Spleen (tissue), 11 donors: ENCODE measurements around the gene PITPNM1. TPM values are rescaled to one million over a fixed set of nuclear protein-coding genes. Genes with fewer than 3 reads are reported as not detected.
A peak's percentile ranks its signal among the peaks of the same experiment; 100 is the strongest.

Experiments used
- DNase-seq: peaks from one replicate; pipeline ENCODE4 v3.0.0-alpha.2; 2020
- H3K27ac ChIP-seq, 8 donors: fragments of 200-600 bp; sonication (generic) in 7 of 8; 1 replicate in 4 of 8; 2 replicates in 4 of 8; pipeline versions ENCODE4 v1.5.0 to v1.8.0; 2016 to 2021; ENCODE audit warnings: inconsistent platforms in 4 of 8, mild to moderate bottlenecking in 4 of 8, moderate library complexity in 1 of 8
- H3K27me3 ChIP-seq, 7 donors: fragments of 200-600 bp; sonication (generic) in 6 of 7; replicated peaks in 1 of 7; 1 replicate in 4 of 7; 2 replicates in 3 of 7; pipeline versions ENCODE4 v1.5.0 to v1.8.0; 2016 to 2021; ENCODE audit warnings: inconsistent platforms in 3 of 7, mild to moderate bottlenecking in 1 of 7
- H3K36me3 ChIP-seq, 6 donors: fragments of 200-600 bp; sonication (generic) in 5 of 6; 1 replicate in 4 of 6; 2 replicates in 2 of 6; pipeline versions ENCODE4 v1.5.0 to v1.8.0; 2016 to 2021; ENCODE audit warnings: inconsistent platforms in 2 of 6
- H3K4me1 ChIP-seq, 6 donors: fragments of 200-600 bp; sonication (generic) in 5 of 6; 1 replicate in 3 of 6; 2 replicates in 3 of 6; pipeline versions ENCODE4 v1.5.0 to v1.8.0; 2016 to 2021; ENCODE audit warnings: inconsistent platforms in 3 of 6
- H3K4me3 ChIP-seq, 8 donors: fragments of 200-600 bp; sonication (generic) in 7 of 8; 1 replicate in 4 of 8; 2 replicates in 4 of 8; pipeline versions ENCODE4 v1.5.0 to v1.8.0; 2016 to 2021; ENCODE audit warnings: inconsistent platforms in 4 of 8, mild to moderate bottlenecking in 4 of 8, moderate library complexity in 2 of 8
- H3K9me3 ChIP-seq, 8 donors: fragments of 200-600 bp; sonication (generic) in 7 of 8; 1 replicate in 4 of 8; 2 replicates in 4 of 8; pipeline versions ENCODE4 v1.5.0 to v1.8.0; 2016 to 2021; ENCODE audit warnings: inconsistent platforms in 4 of 8
- POLR2A ChIP-seq, 3 donors: fragments of 450-650 bp; IDR thresholded peaks; one replicate each; pipeline ENCODE4 v1.5.1; 2017; ENCODE audit warnings: antibody characterized with exemption in 3 of 3, mild to moderate bottlenecking in 1 of 3
- POLR2AphosphoS5 ChIP-seq, 3 donors: sonication (generic); formaldehyde crosslinking; IDR thresholded peaks; one replicate each; pipeline ENCODE4 v1.5.1; 2017; ENCODE audit warnings: antibody characterized with exemption in 3 of 3
- WGBS, 5 donors: extraction: QIAGEN DNeasy Blood & Tissue Kit in 3 of 5; methylation state at CpG; one replicate each; pipeline versions ENCODE4 v1.1.5 to v1.1.7; 2013 to 2018; 5-methylcytosine and 5-hydroxymethylcytosine counted together
- intact Hi-C: fragments of 100-400 bp; cut with DNase I; formaldehyde crosslinking; loops from one replicate; pipeline ENCODE4 v1.15.0; 2023; ENCODE audit warnings: low total_unique reads
- polyA plus RNA-seq, 3 donors: library from polyadenylated mRNA; stranded (reverse); fragments of 200-250 nt; gene quantifications; one replicate each; pipeline ENCODE4 v1.2.1, GENCODE V29; 2013
- total RNA-seq, 7 donors: library from RNA; depleted of rRNA in 3 of 7; stranded (reverse); fragments of >200 nt in 3 of 7; fragmentation: NEBNext Ultra II Directional in 4 of 7; extraction: Animal tissue kit (Norgen Biotek cat#: 25700) in 4 of 7; gene quantifications; one replicate each; pipeline versions ENCODE4 v1.1.0 to v1.2.1, GENCODE V29; 2016 to 2021
- TF ChIP-seq, protein P1 (sequence below), 11 experiments: fragments of 200-600 bp in 7 of 11; fragments of 450-650 bp in 4 of 11; sonication (generic) in 4 of 11; IDR thresholded peaks in 8 of 11; conservative IDR thresholded peaks in 3 of 11; 1 replicate in 7 of 11; 2 replicates in 4 of 11; pipeline versions ENCODE4 v1.4.0 to v1.8.0; 2016 to 2021; ENCODE audit warnings: antibody characterized with exemption in 11 of 11, inconsistent platforms in 4 of 11, mild to moderate bottlenecking in 1 of 11
- donor health status: healthy with polysubstance abuse.
- donor health status: DM: no; HTN: no; CAD: no; lungs with moderate emphysema.
- donor health status: DM: no; HTN: no; CAD: no.
- donor health status: Bipolar disorder and iron deficiency.
- donor health status: healthy.
- donor health status: DM: no; HTN: no; CAD: no.
- donor health status: DM: yes; HTN: yes; CAD: no.

The PITPNM1 gene
- total and polyA plus RNA-seq, 10 donors: 17.8 to 86.9 (median 64.9) TPM

DNA sequence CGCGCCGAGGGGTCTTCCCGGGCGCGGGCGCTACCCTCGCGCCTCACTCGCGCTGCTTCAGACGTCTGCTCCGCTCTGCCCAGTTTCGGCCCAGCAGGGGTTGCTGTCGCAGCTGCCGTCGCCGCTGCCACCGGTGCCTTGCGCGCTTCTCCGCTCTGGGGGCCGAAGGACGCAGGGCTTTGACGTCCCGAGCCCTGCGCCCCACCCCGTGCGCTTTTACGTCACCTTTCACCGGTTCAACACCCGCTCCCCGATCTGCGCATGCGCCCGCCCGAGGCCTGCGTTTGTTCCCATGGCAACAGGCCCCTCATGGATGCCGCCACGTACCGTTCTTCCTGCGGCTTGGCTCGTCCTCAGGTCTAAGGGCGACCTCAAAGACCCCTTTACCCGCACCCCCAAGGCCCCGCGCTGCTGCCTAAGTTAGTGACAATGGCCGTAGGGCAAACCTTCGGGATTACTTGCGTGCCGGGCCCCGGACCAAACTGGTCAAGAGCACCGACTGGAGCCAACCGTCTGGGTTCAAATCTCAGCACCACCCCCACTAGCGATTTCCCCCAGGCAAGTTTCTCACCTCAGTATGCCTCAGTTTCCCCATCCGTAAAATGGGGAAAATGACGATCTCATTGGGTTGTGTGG is 3.4 kb upstream of the PITPNM1 start:
- DNase-seq: peak; percentile 98
- peak overlapping the region; percentile 97 to 100 (median 98) for H3K27ac ChIP-seq
- H3K4me1 ChIP-seq: peaks cover 28 to 53% (median 47%) of the 10 kb centered on the region in 6 donors
- H3K27me3 ChIP-seq: peaks cover 0 to 35% (median 0%) of the 10 kb centered on the region in 7 donors
- TF ChIP-seq, protein P1, sequence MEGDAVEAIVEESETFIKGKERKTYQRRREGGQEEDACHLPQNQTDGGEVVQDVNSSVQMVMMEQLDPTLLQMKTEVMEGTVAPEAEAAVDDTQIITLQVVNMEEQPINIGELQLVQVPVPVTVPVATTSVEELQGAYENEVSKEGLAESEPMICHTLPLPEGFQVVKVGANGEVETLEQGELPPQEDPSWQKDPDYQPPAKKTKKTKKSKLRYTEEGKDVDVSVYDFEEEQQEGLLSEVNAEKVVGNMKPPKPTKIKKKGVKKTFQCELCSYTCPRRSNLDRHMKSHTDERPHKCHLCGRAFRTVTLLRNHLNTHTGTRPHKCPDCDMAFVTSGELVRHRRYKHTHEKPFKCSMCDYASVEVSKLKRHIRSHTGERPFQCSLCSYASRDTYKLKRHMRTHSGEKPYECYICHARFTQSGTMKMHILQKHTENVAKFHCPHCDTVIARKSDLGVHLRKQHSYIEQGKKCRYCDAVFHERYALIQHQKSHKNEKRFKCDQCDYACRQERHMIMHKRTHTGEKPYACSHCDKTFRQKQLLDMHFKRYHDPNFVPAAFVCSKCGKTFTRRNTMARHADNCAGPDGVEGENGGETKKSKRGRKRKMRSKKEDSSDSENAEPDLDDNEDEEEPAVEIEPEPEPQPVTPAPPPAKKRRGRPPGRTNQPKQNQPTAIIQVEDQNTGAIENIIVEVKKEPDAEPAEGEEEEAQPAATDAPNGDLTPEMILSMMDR (IDR thresholded peaks at IDR 0.05 in 8 of 11, conservative IDR thresholded peaks at IDR 0.05 in 3 of 11): peak in 1 of 11 experiments; percentile 4
- TF ChIP-seq POLR2AphosphoS5 (IDR thresholded peaks at IDR 0.05): peak; percentile 60 to 89 (median 65)
- peak in 2 of 3 donors; percentile 23 to 66 for TF ChIP-seq POLR2A (IDR thresholded peaks at IDR 0.05)
- intact Hi-C loops: loop anchor here (5.0 kb wide), 1 partner anchor 111 kb away; no protein-coding TSS in a partner anchor
- no peaks in the 10 kb centered on the region for H3K9me3 ChIP-seq
- peak overlapping the region; percentile 63 to 97 (median 86) for H3K4me3 ChIP-seq
- H3K36me3 ChIP-seq: peaks cover 0 to 10% (median 0%) of the 10 kb centered on the region in 6 donors
- 1 to 2% (median 1%) methylated on average over 34 to 57 of the region's 57 CpGs for WGBS, 5 donors

DNA sequence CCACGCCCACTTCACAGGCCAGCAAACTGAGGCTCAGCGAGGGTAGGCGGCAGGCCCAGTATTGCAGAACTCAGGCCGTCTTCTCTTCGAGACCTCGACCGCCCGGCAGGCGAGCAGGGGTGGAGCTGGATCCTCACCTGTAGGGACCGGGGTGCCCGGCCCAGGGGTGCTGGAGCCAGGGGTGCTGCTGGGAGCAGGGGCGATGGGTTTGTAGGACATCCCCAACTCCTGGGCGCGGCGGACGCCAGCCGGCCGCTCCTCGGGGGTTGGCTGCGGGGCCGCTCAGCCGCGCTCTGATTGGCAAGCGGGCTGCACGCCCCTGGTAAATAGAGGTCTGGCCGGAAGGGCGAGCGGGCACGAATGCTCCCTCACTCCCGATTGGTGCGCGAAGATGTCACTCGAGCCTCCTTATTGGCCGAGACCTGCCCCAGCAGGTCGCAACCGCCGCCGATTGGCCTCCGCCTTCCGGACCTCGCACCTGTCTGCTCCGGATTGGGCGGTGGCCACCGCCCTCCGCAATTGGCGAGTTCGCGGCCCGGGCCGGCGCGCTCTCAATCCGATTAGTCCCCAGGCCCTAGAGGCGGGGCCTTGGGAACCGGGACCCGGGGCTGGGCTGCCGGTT is 2.8 kb upstream of the PITPNM1 start, which contains the start of gene CDK2AP2:
TSS of gene CDK2AP2 (minus strand) at position 299 of the 622 bp plus-strand sequence. CDS start at position 219, 80 bp downstream.
- WGBS, 5 donors: 0 to 1% (median 1%) methylated on average over 24 to 57 of the region's 57 CpGs
- peaks cover 0 to 16% (median 0%) of the 10 kb centered on the region in 6 donors for H3K36me3 ChIP-seq
- peak within 1 kb of the TSS; percentile 97 to 100 (median 98) for H3K27ac ChIP-seq
- peak; percentile 100 for DNase-seq
- TF ChIP-seq POLR2A (IDR thresholded peaks at IDR 0.05): peak in 2 of 3 donors; percentile 83 to 93
- TF ChIP-seq POLR2AphosphoS5 (IDR thresholded peaks at IDR 0.05): peak; percentile 93 to 97 (median 95)
- TF ChIP-seq, protein P1 (IDR thresholded peaks at IDR 0.05 in 8 of 11, conservative IDR thresholded peaks at IDR 0.05 in 3 of 11): peak in 5 of 11 experiments; percentile 15 to 44 (median 28)
- intact Hi-C loops: loop anchor here (5.0 kb wide), 1 partner anchor 111 kb away; no protein-coding TSS in a partner anchor
- H3K4me1 ChIP-seq: peaks cover 32 to 59% (median 53%) of the 10 kb centered on the region in 6 donors
- peak within 1 kb of the TSS; percentile 63 to 97 (median 86) for H3K4me3 ChIP-seq
- H3K9me3 ChIP-seq: no peaks in the 10 kb centered on the region
- H3K27me3 ChIP-seq: peaks cover 0 to 35% (median 0%) of the 10 kb centered on the region in 7 donors

DNA sequence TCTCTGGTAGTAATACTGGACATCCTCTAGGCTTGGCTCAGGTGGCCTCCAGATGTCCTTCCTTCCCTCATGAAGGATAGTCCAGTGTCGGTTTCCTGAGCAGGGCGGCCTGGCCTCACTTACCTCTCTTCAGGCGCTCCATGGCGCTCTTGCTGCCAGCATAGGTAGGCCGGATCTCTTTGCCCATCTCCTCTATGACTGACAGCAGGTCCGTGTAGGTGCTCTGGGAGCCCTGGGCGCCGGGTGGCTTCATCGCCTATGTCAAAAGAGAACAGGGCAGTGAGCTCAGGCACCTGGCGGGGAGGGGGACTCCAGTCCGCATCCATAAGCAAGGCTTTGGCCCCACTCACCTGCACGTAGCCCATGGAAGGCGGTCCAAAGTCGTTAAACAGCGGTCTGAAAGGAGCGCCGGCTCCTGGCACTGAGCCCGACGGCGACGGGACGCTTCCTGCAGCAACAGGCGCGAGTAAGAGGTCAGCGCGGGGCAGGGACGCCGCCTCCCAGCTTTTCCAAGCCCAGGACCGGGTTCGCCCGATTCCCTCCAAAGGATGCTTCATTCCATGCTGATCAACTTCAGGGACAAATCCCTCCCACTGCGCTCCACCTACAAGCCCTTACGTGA is 2.2 kb upstream of the PITPNM1 start:
- peak overlapping the region; percentile 63 to 97 (median 86) for H3K4me3 ChIP-seq
- intact Hi-C loops: loop anchor here (5.0 kb wide), 1 partner anchor 110 kb away; no protein-coding TSS in a partner anchor
- peaks cover 32 to 65% (median 56%) of the 10 kb centered on the region in 6 donors for H3K4me1 ChIP-seq
- TF ChIP-seq POLR2A (IDR thresholded peaks at IDR 0.05): no peak
- TF ChIP-seq POLR2AphosphoS5 (IDR thresholded peaks at IDR 0.05): no peak
- TF ChIP-seq, protein P1 (IDR thresholded peaks at IDR 0.05 in 8 of 11, conservative IDR thresholded peaks at IDR 0.05 in 3 of 11): no peak
- peak overlapping the region; percentile 97 to 100 (median 98) for H3K27ac ChIP-seq
- H3K27me3 ChIP-seq: peaks cover 0 to 29% (median 0%) of the 10 kb centered on the region in 7 donors
- no peaks in the 10 kb centered on the region for H3K9me3 ChIP-seq
- peaks cover 0 to 22% (median 3%) of the 10 kb centered on the region in 6 donors for H3K36me3 ChIP-seq
- 29 to 44% (median 32%) methylated on average over 27 to 33 of the region's 33 CpGs for WGBS, 5 donors
- no peak for DNase-seq
